ENCODE data around the gene SFXN2. TPM values are rescaled to one million over a fixed set of nuclear protein-coding genes. Genes with fewer than 3 reads are reported as not detected.

SFXN2 gene
- total RNA-seq, 2 donors from 2014 or later, result 30.5 to 32.9 TPM

- no peaks in the 10 kb centered on the region for H3K9me3 Mint-ChIP-seq
- no peaks in the 10 kb centered on the region for H3K27me3 Mint-ChIP-seq (ENCODE audit: insufficient read depth)
- Histone ChIP-seq H3K9ac (ENCODE audit: extremely low read depth, low read length, poor library complexity, severe bottlenecking) (no peak overlapping the region), H3K9me3 (ENCODE audit: control insufficient read depth, low read length) (no peaks in the 10 kb centered on the region), H3K27ac (ENCODE audit: low read depth, low read length) (no peak overlapping the region), H3K4me3 (ENCODE audit: low read length) (no peak overlapping the region), H3K27me3 (ENCODE audit: control insufficient read depth, insufficient read depth, low read length, poor library complexity, severe bottlenecking) (no peaks in the 10 kb centered on the region), H3K36me3 (ENCODE audit: control insufficient read depth, insufficient read depth, low read length) (no peaks in the 10 kb centered on the region), H3K4me1 (ENCODE audit: control insufficient read depth, insufficient read depth, low read length) (peaks cover 22% of the 10 kb centered on the region)
- 83 to 100% methylated on average over 1 of the region's 1 CpG for WGBS, 2 experiments (ENCODE audit: insufficient coverage in 1 of 2, insufficient read length in 1 of 2)
- H3K36me3 Mint-ChIP-seq (ENCODE audit: low read depth), result peaks cover 4% of the 10 kb centered on the region
- H3K27ac Mint-ChIP-seq, result peak overlapping the region; percentile 88
- H3K4me1 Mint-ChIP-seq, result peaks cover 28% of the 10 kb centered on the region
- no peak for TF ChIP-seq CTCF (conservative IDR thresholded peaks at IDR 0.05)
- no peak for DNase-seq
- H3K4me3 Mint-ChIP-seq, result no peak overlapping the region
Observed at GRCh38 chr10:102770792-102771191, 56.4 kb downstream of the SFXN2 start.

GRCh38 chr10:102773320-102773719, 58.9 kb downstream of the SFXN2 start:
- peaks cover 37% of the 10 kb centered on the region for H3K4me1 ChIP-seq (ENCODE audit: control insufficient read depth, insufficient read depth, low read length)
- no peak overlapping the region for H3K4me3 Mint-ChIP-seq
- DNase-seq, result no peak
- H3K27me3 ChIP-seq (ENCODE audit: control insufficient read depth, insufficient read depth, low read length, poor library complexity, severe bottlenecking), result no peaks in the 10 kb centered on the region
- H3K4me3 ChIP-seq (ENCODE audit: low read length), result no peak overlapping the region
- H3K9me3 ChIP-seq (ENCODE audit: control insufficient read depth, low read length), result no peaks in the 10 kb centered on the region
- no peak overlapping the region for H3K27ac Mint-ChIP-seq
- 89 to 100% methylated on average over 1 of the region's 1 CpG for WGBS, 2 experiments (ENCODE audit: insufficient coverage in 1 of 2, insufficient read length in 1 of 2)
- peaks cover 51% of the 10 kb centered on the region for H3K4me1 Mint-ChIP-seq
- no peaks in the 10 kb centered on the region for H3K9me3 Mint-ChIP-seq
- H3K27ac ChIP-seq (ENCODE audit: low read depth, low read length), result no peak overlapping the region
- no peaks in the 10 kb centered on the region for H3K36me3 Mint-ChIP-seq (ENCODE audit: low read depth)
- no peaks in the 10 kb centered on the region for H3K36me3 ChIP-seq (ENCODE audit: control insufficient read depth, insufficient read depth, low read length)
- no peak overlapping the region for H3K9ac ChIP-seq (ENCODE audit: extremely low read depth, low read length, poor library complexity, severe bottlenecking)
- H3K27me3 Mint-ChIP-seq (ENCODE audit: insufficient read depth), result no peaks in the 10 kb centered on the region
- TF ChIP-seq CTCF (conservative IDR thresholded peaks at IDR 0.05), result no peak

- no peak for DNase-seq
- H3K4me1 Mint-ChIP-seq, result peaks cover 57% of the 10 kb centered on the region
- TF ChIP-seq CTCF (conservative IDR thresholded peaks at IDR 0.05), result no peak
- Histone ChIP-seq H3K9me3 (ENCODE audit: control insufficient read depth, low read length) (no peaks in the 10 kb centered on the region), H3K4me1 (ENCODE audit: control insufficient read depth, insufficient read depth, low read length) (peaks cover 37% of the 10 kb centered on the region), H3K4me3 (ENCODE audit: low read length) (no peak overlapping the region), H3K9ac (ENCODE audit: extremely low read depth, low read length, poor library complexity, severe bottlenecking) (no peak overlapping the region), H3K27me3 (ENCODE audit: control insufficient read depth, insufficient read depth, low read length, poor library complexity, severe bottlenecking) (no peaks in the 10 kb centered on the region), H3K27ac (ENCODE audit: low read depth, low read length) (peak overlapping the region; percentile 42), H3K36me3 (ENCODE audit: control insufficient read depth, insufficient read depth, low read length) (no peaks in the 10 kb centered on the region)
- no peaks in the 10 kb centered on the region for H3K36me3 Mint-ChIP-seq (ENCODE audit: low read depth)
- no peak overlapping the region for H3K4me3 Mint-ChIP-seq
- H3K9me3 Mint-ChIP-seq, result no peaks in the 10 kb centered on the region
- H3K27me3 Mint-ChIP-seq (ENCODE audit: insufficient read depth), result no peaks in the 10 kb centered on the region
- H3K27ac Mint-ChIP-seq, result no peak overlapping the region
- 77 to 100% methylated on average over 3 to 5 of the region's 5 CpGs for WGBS, 2 experiments (ENCODE audit: insufficient coverage in 1 of 2, insufficient read length in 1 of 2)
Observed at GRCh38 chr10:102773986-102774385, 59.5 kb downstream of the SFXN2 start.

Measured in endodermal cell (in vitro differentiated cells).